Keratinocyte (primary cell): Measurements from ENCODE around the gene ST8SIA4. TPM values are rescaled to one million over a fixed set of nuclear protein-coding genes. Genes with fewer than 3 reads are reported as not detected.

Source experiments
- DNase-seq: peaks from one replicate; pipeline ENCODE4 v3.0.0-alpha.2; 2011; ENCODE audit warnings: low read depth, missing footprints, low spot score
- FAIRE-seq: peaks from 2 replicates; lab custom pipeline; 2011; peaks lifted over from hg19 to GRCh38; lab: Jason Lieb, UNC
- H2AFZ ChIP-seq: 2 replicates; pipeline ENCODE4 v1.6.0; 2012; ENCODE audit warnings: low read length, control low read depth, inconsistent platforms; ENCODE audit not compliant: control insufficient read depth
- H3K27ac ChIP-seq: 2 replicates; pipeline ENCODE4 v1.5.1; 2011; ENCODE audit warnings: low read length; ENCODE audit not compliant: control insufficient read depth, insufficient read depth
- H3K27me3 ChIP-seq: 3 replicates; pipeline ENCODE4 v1.6.0; 2011; ENCODE audit warnings: low read length; ENCODE audit not compliant: control insufficient read depth, insufficient read depth; ENCODE audit errors: extremely low read depth
- H3K36me3 ChIP-seq, 2 experiments: 2 replicates in 1 of 2; 3 replicates in 1 of 2; pipeline ENCODE4 v1.5.1; 2011; ENCODE audit warnings: low read length in 2 of 2, mild to moderate bottlenecking in 1 of 2; ENCODE audit not compliant: control insufficient read depth in 2 of 2, insufficient read depth in 2 of 2; ENCODE audit errors: extremely low read depth in 1 of 2
- H3K4me1 ChIP-seq: 3 replicates; pipeline ENCODE4 v1.5.1; 2011; ENCODE audit warnings: low read length; ENCODE audit not compliant: control insufficient read depth, insufficient read depth; ENCODE audit errors: extremely low read depth
- H3K4me2 ChIP-seq: 3 replicates; pipeline ENCODE4 v1.6.0; 2011; ENCODE audit warnings: low read depth, low read length; ENCODE audit not compliant: control insufficient read depth, insufficient read depth; ENCODE audit errors: extremely low read depth
- H3K4me3 ChIP-seq, 3 experiments: fragments of 200-600 bp in 1 of 3; sonication (generic) in 1 of 3; 2 replicates in 2 of 3; 3 replicates in 1 of 3; pipeline ENCODE4 v1.5.1; 2011 to 2016; ENCODE audit warnings: low read length in 3 of 3, mild to moderate bottlenecking in 3 of 3, control low read depth in 2 of 3, inconsistent platforms in 1 of 3, low read depth in 1 of 3, mixed read lengths in 1 of 3, mixed run types in 1 of 3, moderate library complexity in 1 of 3; ENCODE audit not compliant: control insufficient read depth in 2 of 3, insufficient read depth in 2 of 3; ENCODE audit errors: extremely low read depth in 1 of 3
- H3K79me2 ChIP-seq: 2 replicates; pipeline ENCODE4 v1.6.0; 2012; ENCODE audit warnings: low read length; ENCODE audit not compliant: control insufficient read depth, insufficient read depth
- H3K9ac ChIP-seq: 3 replicates; pipeline ENCODE4 v1.6.0; 2011; ENCODE audit warnings: low read length; ENCODE audit not compliant: control insufficient read depth, insufficient read depth; ENCODE audit errors: extremely low read depth
- H3K9me1 ChIP-seq: 3 replicates; pipeline ENCODE4 v1.6.0; 2011; ENCODE audit warnings: low read length; ENCODE audit not compliant: control insufficient read depth, insufficient read depth; ENCODE audit errors: extremely low read depth
- H3K9me3 ChIP-seq: 2 replicates; pipeline ENCODE4 v1.5.1; 2012; ENCODE audit warnings: low read depth, low read length; ENCODE audit not compliant: control insufficient read depth
- H4K20me1 ChIP-seq: 3 replicates; pipeline ENCODE4 v1.6.0; 2011; ENCODE audit warnings: low read length; ENCODE audit not compliant: control insufficient read depth, insufficient read depth; ENCODE audit errors: extremely low read depth
- CTCF ChIP-seq, 3 experiments: IDR thresholded peaks in 1 of 3; conservative IDR thresholded peaks in 1 of 3; optimal IDR thresholded peaks in 1 of 3; 2 replicates in 2 of 3; 3 replicates in 1 of 3; pipeline versions ENCODE3 to v1.5.1; 2011; ENCODE audit warnings: low read length in 3 of 3, mild to moderate bottlenecking in 3 of 3, moderate library complexity in 2 of 3, control low read depth in 1 of 3, inconsistent platforms in 1 of 3; ENCODE audit not compliant: insufficient read depth in 2 of 3; ENCODE audit errors: extremely low read depth in 1 of 3
- EZH2 ChIP-seq: IDR thresholded peaks from one replicate; pipeline ENCODE4 v1.6.1; 2012; ENCODE audit warnings: inconsistent platforms, mild to moderate bottlenecking, low read length, moderate library complexity
- dilution Hi-C: fragments of 300-500 bp; cut with MboI; formaldehyde crosslinking; loops from one replicate; pipeline ENCODE4 v1.7.0; 2020; ENCODE audit warnings: low sequenced_read_pairs; ENCODE audit not compliant: extremely low pct_ligation_motif_present
- polyA minus RNA-seq, 3 experiments: library from RNA; depleted of rRNA, polyadenylated mRNA; stranded (reverse); fragments of >200 nt; gene quantifications; 1 replicate in 1 of 3; 2 replicates in 1 of 3; 3 replicates in 1 of 3; pipeline ENCODE4 v1.2.3, GENCODE V29; 2011
- polyA plus RNA-seq, 5 experiments: library from polyadenylated mRNA; depleted of rRNA in 3 of 5; stranded (reverse) in 3 of 5; stranded (forward) in 1 of 5; unstranded in 1 of 5; fragments of >200 nt; gene quantifications; 1 replicate in 1 of 5; 2 replicates in 3 of 5; 3 replicates in 1 of 5; pipeline versions ENCODE4 v1.2.1 to v1.2.3, GENCODE V29; 2011 to 2012; ENCODE audit warnings: missing spikeins in 2 of 5, low read depth in 1 of 5, low replicate concordance in 1 of 5

ST8SIA4 gene
- polyA plus RNA-seq, result 0.13 to 0.43 TPM (median 0.27 TPM) in 3 replicates
- 0.21 TPM for polyA plus RNA-seq (2011; ENCODE audit: low read depth)
- polyA plus RNA-seq (2011; cell fraction: cytosol; rRNA removed), result 0.04 and 0.05 TPM in 2 replicates
- 0.09 and 0.13 TPM in 2 replicates for polyA plus RNA-seq (2011; cell fraction: nucleus; rRNA removed)
- 0.20 and 0.41 TPM in 2 replicates for polyA plus RNA-seq (2012; ENCODE audit: low replicate concordance)
- polyA minus RNA-seq, result 0.26 to 0.36 TPM (median 0.29 TPM) in 3 replicates
- not detected for polyA minus RNA-seq (2011; cell fraction: cytosol; rRNA and poly(A)+ RNA removed)
- 0.11 and 0.54 TPM in 2 replicates for polyA minus RNA-seq (2011; cell fraction: nucleus; rRNA and poly(A)+ RNA removed)

GRCh38 chr5:100903039-100903887, at the start of gene ST8SIA4:
ST8SIA4 (minus strand) TSS chr5:100903282; CDS start chr5:100902955, 327 bp downstream.
- peak within 1 kb of the TSS; percentile 88 for H3K4me2 ChIP-seq
- H3K9ac ChIP-seq, result peak within 1 kb of the TSS; percentile 14
- no peaks in the 10 kb centered on the region for H3K9me3 ChIP-seq
- H3K36me3 ChIP-seq, result no peaks in the 10 kb centered on the region
- no peaks in the 10 kb centered on the region for H3K9me1 ChIP-seq
- no peaks in the 10 kb centered on the region for H3K79me2 ChIP-seq
- H3K27me3 ChIP-seq, result peaks cover 6% of the 10 kb centered on the region
- H4K20me1 ChIP-seq, result no peaks in the 10 kb centered on the region
- no peak within 1 kb of the TSS for H3K27ac ChIP-seq
- dilution Hi-C loops, result no loop called here
- FAIRE-seq (peak; percentile 79), DNase-seq (no peak)
- peaks cover 18% of the 10 kb centered on the region for H3K4me1 ChIP-seq
- TF ChIP-seq EZH2 (no peak), CTCF (optimal IDR thresholded peaks at IDR 0.05 in 1 of 3, IDR thresholded peaks at IDR 0.05 in 1 of 3, conservative IDR thresholded peaks at IDR 0.05 in 1 of 3; ENCODE audit: extremely low read depth in 1 of 3, insufficient read depth in 2 of 3, low read length in 3 of 3) (no peak)
- peak within 1 kb of the TSS; percentile 38 to 85 (median 78) for H3K4me3 ChIP-seq
- peak within 1 kb of the TSS; percentile 91 for H2AFZ ChIP-seq

- no peaks in the 10 kb centered on the region for H3K9me3 ChIP-seq
- no peak overlapping the region for H3K27ac ChIP-seq
- TF ChIP-seq CTCF (optimal IDR thresholded peaks at IDR 0.05 in 1 of 3, IDR thresholded peaks at IDR 0.05 in 1 of 3, conservative IDR thresholded peaks at IDR 0.05 in 1 of 3; ENCODE audit: extremely low read depth in 1 of 3, insufficient read depth in 2 of 3, low read length in 3 of 3), result no peak
- TF ChIP-seq EZH2, result no peak
- DNase-seq, result no peak
- H3K79me2 ChIP-seq, result no peaks in the 10 kb centered on the region
- no peaks in the 10 kb centered on the region for H3K27me3 ChIP-seq
- dilution Hi-C loops, result no loop called here
- no peak for FAIRE-seq
- H3K9ac ChIP-seq, result no peak overlapping the region
- H3K36me3 ChIP-seq, result no peaks in the 10 kb centered on the region
- H3K4me1 ChIP-seq, result no peaks in the 10 kb centered on the region
- H3K9me1 ChIP-seq, result no peaks in the 10 kb centered on the region
- H4K20me1 ChIP-seq, result no peaks in the 10 kb centered on the region
- no peak overlapping the region for H2AFZ ChIP-seq
- H3K4me2 ChIP-seq, result no peak overlapping the region
- H3K4me3 ChIP-seq, result no peak overlapping the region
Observed at GRCh38 chr5:100950985-100951384, 47.9 kb upstream of the ST8SIA4 start.
